GM19395 (cell line): ENCODE results near the gene RBM17.
"Not testable (repeated sequence)": the region's sequence is repeated elsewhere in the genome, so short reads cannot be mapped to it uniquely, and the experiment has no call there.

Source experiments
- ATAC-seq: cut with Tn5 transposase; IDR thresholded peaks from one replicate; pipeline ENCODE4 v1.9.1; 2021; ENCODE audit warnings: mild to moderate bottlenecking, moderate library complexity; ENCODE audit not compliant: unreplicated experiment

Gene RBM17

DNA sequence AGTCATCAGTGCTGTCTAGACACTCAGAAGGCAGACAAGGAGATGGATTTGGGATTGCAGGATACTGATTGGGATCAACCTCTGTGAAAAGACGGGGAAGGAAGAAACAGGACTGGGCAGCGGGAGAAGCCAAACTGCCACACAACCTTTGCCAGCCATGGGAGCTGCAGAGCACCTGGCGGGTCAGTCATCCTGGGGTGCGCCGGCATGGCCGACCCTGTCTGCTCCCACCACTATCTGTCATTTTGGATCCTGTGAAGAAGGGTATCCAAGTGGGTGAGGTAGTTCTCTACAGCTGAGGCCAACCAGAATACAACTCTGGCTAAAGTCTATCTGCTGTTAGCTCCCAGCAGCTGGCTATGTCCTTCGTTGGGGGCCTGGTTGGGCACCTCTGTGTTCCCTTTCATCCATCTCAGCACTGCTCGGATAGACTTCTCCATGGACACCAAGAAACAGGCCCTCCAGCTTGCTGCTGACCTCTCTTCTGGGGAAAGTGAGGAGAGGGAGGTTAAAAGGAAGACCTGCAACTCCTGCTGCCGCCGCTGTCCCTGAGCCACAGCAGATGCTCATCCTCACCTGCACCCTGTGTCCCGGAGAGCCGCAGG is 11.7 kb upstream of the RBM17 start:
- ATAC-seq = no peak

DNA sequence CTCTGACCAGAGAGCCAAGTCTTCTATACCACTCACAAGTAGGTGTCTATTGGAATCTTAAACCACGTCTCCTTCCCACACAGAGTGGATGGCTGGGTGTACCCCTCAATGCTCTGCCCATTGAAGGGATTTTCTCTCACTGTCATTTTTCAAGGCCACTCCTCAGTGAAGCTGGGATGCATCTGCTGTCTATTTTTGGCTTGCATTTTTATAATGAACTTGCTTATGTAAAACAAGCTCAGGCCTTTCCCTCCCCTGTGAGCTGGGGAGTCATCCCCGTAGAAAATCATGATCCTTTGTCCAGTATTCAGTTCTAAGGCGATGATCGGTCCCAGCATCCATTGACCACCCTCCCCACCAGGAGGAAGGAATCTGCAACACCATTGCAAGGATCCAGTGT is 9.8 kb upstream of the RBM17 start:
- ATAC-seq = no peak

DNA sequence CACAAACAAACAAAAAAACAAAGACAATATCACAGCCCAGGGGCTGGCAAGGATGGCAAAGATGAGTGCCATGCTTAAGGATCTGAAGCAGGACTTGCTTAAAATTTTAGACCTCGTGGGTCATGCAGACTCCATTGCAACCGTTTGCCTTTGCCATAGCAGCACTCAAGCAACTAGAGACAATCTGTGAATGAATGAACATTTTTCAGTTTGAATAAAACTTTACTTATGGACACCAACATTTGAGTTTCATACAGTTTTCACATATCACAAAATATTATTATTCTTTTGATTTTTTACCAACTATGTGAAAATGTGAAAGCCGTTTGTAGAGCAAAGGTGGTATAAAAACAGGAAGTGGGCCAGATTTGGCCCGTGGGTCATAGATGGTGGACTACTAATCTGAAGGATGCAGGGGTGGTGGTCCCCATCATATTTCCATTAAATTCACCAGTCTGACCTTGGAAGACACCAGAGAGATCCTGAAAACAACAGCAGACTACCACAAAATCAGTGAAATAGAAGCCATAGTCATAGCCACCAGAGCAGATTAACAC is 8.3 kb upstream of the RBM17 start:
- ATAC-seq = no peak

GRCh38 chr10:6082496-6083395 is 6.1 kb upstream of the RBM17 start:
- ATAC-seq = no peak

GRCh38 chr10:6083523-6084475 is 5.0 kb upstream of the RBM17 start:
- ATAC-seq = no peak

DNA sequence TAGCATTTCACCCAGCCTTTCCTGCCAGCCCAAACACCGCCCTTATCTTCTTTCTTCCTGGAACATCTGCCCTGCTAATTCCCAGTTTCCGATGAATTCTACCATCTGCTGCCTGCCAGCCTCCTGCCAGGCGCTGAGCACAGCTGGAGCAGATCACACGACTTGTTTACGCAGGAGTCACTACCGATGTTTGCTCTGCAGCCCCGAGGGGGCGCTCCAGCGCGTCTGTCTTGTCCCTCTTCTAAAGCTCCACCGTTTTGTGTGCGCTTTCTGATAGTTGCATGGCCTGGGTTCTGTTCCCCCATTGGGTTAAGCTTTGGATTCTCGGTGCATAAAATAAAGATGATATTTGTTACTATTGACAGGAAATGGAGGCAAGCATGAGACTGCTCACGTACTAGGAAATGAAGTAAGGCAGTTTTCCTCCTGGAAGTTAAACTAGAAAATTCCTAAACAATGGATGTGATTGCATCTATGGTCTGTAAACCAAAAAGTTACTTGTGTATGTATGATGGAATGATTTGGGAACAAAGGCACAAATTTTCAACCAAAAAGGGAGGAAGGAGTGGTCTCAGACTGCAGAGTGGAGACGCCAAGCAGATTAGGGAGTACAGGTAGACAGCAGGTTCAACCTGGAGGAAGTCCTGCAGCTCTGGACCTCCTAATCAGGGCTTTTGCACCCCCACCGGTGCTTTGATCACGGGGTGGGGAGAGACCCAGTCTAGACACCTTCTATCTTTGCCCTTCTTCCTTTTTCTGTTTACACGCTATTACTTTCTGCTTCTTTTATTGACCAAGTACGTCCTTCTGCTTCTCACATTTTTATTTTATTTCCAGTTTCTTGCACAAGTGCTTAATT is 2.2 kb upstream of the RBM17 start:
- ATAC-seq = no peak

DNA sequence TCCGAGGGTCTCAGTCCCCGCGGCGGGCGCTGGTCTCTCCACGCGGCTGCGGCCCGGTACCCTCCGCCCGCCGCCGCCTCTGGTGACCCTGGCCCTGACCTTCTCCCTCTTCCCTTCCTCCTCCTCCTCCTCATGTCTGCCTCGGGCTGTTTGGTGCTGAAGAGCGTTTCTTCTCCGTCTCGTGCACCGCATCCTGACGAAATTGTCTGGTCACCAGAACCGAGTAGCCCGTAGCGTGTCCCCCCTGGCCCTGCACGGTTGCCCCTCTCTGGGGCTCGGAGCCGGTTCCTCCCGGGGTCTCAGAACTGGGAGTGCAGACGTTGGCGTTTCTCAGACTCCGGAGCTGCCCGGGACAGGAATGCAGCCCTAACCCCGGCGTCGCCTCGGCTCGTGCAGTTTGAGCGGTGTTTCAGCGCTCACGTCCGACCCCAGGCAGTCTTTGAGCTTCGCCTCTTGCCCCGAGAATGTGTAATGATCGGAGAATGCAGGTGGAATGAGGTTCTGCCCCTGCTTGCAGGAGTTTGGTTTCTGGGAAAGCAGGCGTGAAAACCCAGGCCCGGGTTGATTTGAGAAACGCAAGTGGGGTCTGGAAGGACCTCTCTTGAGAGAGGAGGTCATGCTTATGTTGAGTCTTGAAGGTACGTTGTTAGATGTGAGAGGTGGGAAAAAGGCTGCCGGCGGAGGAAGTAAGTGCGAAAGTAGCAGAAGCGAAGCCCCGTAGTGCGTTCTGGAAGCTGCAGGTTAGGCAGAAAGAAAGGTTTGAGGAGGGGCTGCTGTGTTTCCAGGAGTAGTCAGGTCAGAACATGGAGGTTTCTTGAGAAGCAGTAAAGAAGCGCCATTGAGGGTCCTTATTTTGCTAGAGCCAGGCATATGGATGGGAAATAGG is 743 bp downstream of the RBM17 start:
- ATAC-seq = peak; percentile 34

DNA sequence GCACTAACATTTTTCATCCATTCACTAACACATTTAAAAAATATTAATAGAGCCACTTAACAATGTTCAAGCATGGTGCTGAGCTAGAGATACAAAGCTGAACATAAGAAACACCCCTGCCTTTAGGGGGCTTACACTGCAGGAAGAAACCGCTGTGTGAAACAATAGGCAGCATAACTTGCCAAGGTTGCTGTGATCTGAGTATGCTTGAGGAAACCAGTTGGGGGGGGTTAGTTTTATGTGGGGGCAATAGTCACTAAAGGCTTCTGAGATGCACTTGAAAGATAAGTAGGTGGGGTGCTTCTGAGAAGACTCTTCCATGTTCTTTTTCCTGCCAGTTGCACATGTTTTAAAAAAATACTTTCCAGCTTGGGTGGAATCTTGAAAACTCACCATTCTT is 2.8 kb downstream of the RBM17 start:
- no peak for ATAC-seq

DNA sequence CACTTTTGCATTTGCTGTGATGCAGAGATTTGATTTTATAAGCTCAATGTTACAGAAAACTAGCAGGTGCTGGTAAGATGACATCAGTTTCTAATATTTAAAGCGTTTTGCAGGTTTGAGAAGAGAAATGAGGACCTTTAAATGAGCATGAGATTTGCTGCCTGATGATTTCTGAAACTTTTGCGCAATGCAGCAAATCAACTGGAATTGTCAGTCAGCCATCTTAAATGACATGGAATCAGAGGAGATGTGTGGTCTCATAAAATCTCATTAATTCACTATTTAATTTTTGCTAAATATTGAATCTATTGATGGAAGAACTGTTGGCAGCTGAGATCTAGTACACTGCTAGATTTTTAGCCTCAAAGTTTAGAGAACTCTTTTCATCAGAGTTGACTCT is 3.9 kb downstream of the RBM17 start:
- no peak for ATAC-seq

DNA sequence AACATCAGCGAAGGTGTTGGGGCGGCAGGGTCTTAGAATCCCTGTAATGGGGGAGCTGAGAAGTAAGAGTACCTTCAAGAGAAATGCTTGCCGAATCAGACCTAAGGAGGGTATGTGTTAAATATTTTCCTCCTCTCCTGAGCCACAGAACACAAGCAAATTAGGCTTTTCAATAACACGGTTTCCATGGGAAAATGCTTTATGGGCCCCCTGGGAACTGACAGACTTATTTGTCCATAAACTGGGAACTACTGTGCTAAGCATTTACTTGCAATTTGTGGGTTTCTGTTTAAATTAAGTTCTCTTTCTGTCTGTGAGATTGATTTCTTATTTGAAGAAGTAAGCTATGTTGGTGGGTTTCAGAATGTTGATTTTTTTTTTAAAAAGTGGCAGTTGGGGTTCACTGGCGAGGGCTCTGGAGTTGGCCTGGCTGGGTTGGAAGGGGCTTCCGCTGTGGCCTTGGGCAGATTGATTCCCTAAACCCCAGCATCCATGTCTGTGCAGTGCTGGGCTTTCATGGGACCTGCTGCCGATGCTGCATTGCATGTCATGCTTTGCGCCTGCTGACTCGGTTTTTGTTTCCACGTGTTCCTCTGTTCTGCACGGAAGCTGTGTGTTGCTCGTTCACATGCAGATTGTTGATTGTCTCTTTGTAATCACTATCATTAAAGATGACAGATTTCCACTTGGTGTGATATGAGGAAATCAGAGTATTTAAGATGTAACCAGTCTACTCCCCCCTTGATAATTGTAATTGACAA is 7.2 kb downstream of the RBM17 start:
- ATAC-seq = no peak

DNA sequence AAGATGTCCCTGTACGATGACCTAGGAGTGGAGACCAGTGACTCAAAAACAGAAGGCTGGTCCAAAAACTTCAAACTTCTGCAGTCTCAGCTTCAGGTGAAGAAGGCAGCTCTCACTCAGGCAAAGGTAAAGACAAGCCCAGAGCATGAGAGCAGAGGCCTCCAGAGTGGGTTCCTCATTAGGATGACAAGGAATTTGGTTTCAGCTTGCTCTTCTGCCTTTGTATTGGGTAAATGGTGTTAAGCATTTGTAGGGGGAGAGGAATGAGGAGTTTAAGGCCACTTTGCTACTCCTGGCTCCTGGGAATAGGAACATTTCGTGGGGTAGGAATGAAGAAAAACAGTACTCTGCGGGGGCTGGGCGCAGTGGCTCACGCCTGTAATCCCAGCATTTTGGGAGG is 8.2 kb downstream of the RBM17 start:
- no peak for ATAC-seq

GRCh38 chr10:6098156-6098555 is 9.3 kb downstream of the RBM17 start:
- ATAC-seq = no peak

- ATAC-seq = no peak
Observed at GRCh38 chr10:6100370-6100769, 11.5 kb downstream of the RBM17 start.

- ATAC-seq = peak; percentile 92
Observed at GRCh38 chr10:6101181-6101580, 12.3 kb downstream of the RBM17 start.

DNA sequence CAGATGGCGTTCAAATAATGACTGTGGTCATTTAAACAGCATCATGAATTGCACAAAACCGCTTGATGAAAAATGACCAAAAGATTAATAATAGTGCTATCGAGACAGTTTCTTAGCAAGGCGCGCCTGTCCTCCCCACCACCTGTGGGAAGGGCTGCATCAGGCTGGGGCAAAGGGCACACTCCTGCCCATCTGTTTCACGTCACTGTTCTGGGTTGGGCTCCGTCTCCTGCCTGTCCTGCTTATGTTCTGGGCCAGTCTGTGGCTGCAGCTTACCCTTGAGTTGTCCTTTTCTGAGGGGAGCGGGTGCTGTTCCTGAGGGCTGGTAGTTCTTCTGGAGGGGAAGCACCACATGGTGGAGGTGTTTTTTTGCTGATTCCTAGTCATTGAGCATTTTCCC is 13.3 kb downstream of the RBM17 start:
- ATAC-seq = no peak

GRCh38 chr10:6103591-6103990 is 14.8 kb downstream of the RBM17 start:
- ATAC-seq = no peak

GRCh38 chr10:6107616-6108015 is 18.8 kb downstream of the RBM17 start:
- not testable (repeated sequence) for ATAC-seq

GRCh38 chr10:6108072-6108471 is 19.2 kb downstream of the RBM17 start:
- ATAC-seq = no peak
